Stimulated activated CD4-positive, alpha-beta T cell treated with anti-CD3 and anti-CD28 coated beads, Interleukin-12 subunit alpha, Interleukin-12 subunit beta, amount 100 ng/mL, for 4 hours (primary cell): ENCODE measurements around the gene HAND2.

Experiments used
- DNase-seq: peaks from one replicate; pipeline ENCODE4 v3.0.0-alpha.2; 2020

Gene HAND2

GRCh38 chr4:173535957-173536356 is 5.9 kb upstream of the HAND2 start:
- DNase-seq = no peak

- no peak for DNase-seq
Measured at GRCh38 chr4:173535165-173535902, 5.3 kb upstream of the HAND2 start.

- no peak for DNase-seq
Measured at GRCh38 chr4:173534434-173534833, 4.4 kb upstream of the HAND2 start.

GRCh38 chr4:173532725-173533511 is 2.9 kb upstream of the HAND2 start:
- DNase-seq = no peak

GRCh38 chr4:173531086-173531965 is 1.3 kb upstream of the HAND2 start:
- no peak for DNase-seq

- DNase-seq = no peak
Measured at GRCh38 chr4:173530326-173531085, 477 bp upstream of the HAND2 start.

GRCh38 chr4:173528378-173529321 is 1.4 kb downstream of the HAND2 start:
- DNase-seq = no peak

GRCh38 chr4:173527103-173527891 is 2.7 kb downstream of the HAND2 start:
- no peak for DNase-seq

GRCh38 chr4:173526724-173527102 is 3.3 kb downstream of the HAND2 start:
- no peak for DNase-seq

- no peak for DNase-seq
Measured at GRCh38 chr4:173526027-173526482, 4.0 kb downstream of the HAND2 start.

GRCh38 chr4:173525118-173526011 is 4.7 kb downstream of the HAND2 start:
- DNase-seq = no peak

- DNase-seq = no peak
Measured at GRCh38 chr4:173524218-173525117, 5.6 kb downstream of the HAND2 start.

GRCh38 chr4:173522951-173523395 is 7.1 kb downstream of the HAND2 start:
- DNase-seq = no peak

GRCh38 chr4:173522160-173522950 is 7.7 kb downstream of the HAND2 start:
- no peak for DNase-seq

- DNase-seq = no peak
Measured at GRCh38 chr4:173521467-173522159, 8.4 kb downstream of the HAND2 start.

- no peak for DNase-seq
Measured at GRCh38 chr4:173520921-173521466, 9.0 kb downstream of the HAND2 start.
